ENCODE data around the gene KRTAP3-3. TPM values are rescaled to one million over a fixed set of nuclear protein-coding genes. Genes with fewer than 3 reads are reported as not detected.

The KRTAP3-3 gene
- total RNA-seq, 2 experiments from 2014 or later, result not detected

- ChIA-PET POLR2A (no interaction called here), CTCF (no interaction called here)
- H3K36me3 Mint-ChIP-seq (ENCODE audit: low read depth), result no peaks in the 10 kb centered on the region
- no peaks in the 10 kb centered on the region for H3K4me1 Mint-ChIP-seq
- DNase-seq, result no peak
- H3K27ac Mint-ChIP-seq, result no peak within 1 kb of the TSS
- H3K27me3 Mint-ChIP-seq, result peaks cover 19% of the 10 kb centered on the region
- H3K9me3 Mint-ChIP-seq, result no peaks in the 10 kb centered on the region
- no peak within 1 kb of the TSS for H3K4me3 Mint-ChIP-seq
Measured at GRCh38 chr17:40966848-40967247, 27.1 kb downstream of the KRTAP3-3 start, which contains the start of gene KRT39. Gene KRT39 (minus strand): TSS chr17:40966948. CDS start chr17:40966856, 92 bp downstream.

DNA sequence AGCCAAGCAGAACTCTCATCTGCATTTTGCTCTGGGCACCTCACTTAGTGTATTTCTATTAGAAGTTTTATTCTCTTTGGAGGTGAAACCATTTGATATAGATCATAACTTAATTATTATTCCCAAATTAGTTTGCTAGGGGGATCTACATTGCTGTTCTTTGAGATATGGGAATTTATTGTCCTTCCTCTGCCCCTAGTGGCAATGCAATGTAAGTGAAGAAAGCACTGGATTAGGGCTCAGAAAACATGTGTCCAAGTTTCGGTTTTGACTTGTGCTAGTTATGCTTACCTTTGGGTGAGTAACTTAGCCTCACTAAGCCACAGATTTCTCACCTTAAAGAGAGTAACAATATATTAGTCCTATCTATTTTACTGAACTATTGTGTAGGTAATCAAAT lies 30.1 kb downstream of the KRTAP3-3 start:
- ChIA-PET POLR2A (no interaction called here), CTCF (interaction anchor here (0.5 to 0.6 kb wide), 2 partner anchors 28 to 39 kb away, joined by 3 to 4 read pairs; no protein-coding TSS in a partner anchor)
- H3K4me1 Mint-ChIP-seq, result peaks cover 6% of the 10 kb centered on the region
- peak; percentile 13 for DNase-seq
- no peaks in the 10 kb centered on the region for H3K9me3 Mint-ChIP-seq
- H3K27ac Mint-ChIP-seq, result no peak overlapping the region
- no peaks in the 10 kb centered on the region for H3K36me3 Mint-ChIP-seq (ENCODE audit: low read depth)
- H3K27me3 Mint-ChIP-seq, result peaks cover 16% of the 10 kb centered on the region
- H3K4me3 Mint-ChIP-seq, result no peak overlapping the region

GRCh38 chr17:40962059-40962561 lies 31.9 kb downstream of the KRTAP3-3 start:
- no peak overlapping the region for H3K4me3 Mint-ChIP-seq
- no peak for DNase-seq
- POLR2A ChIA-PET, result interaction anchor here (0.6 kb wide), 1 partner anchor 22 kb away, joined by 7 read pairs; the partner anchor contains the start of gene KRT40
- H3K9me3 Mint-ChIP-seq, result no peaks in the 10 kb centered on the region
- CTCF ChIA-PET, result interaction anchor here (1.0 to 1.3 kb wide), 2 partner anchors 16 to 51 kb away, joined by 3 read pairs; no protein-coding TSS in a partner anchor
- H3K4me1 Mint-ChIP-seq, result peaks cover 6% of the 10 kb centered on the region
- H3K27ac Mint-ChIP-seq, result no peak overlapping the region
- H3K36me3 Mint-ChIP-seq (ENCODE audit: low read depth), result no peaks in the 10 kb centered on the region
- peaks cover 10% of the 10 kb centered on the region for H3K27me3 Mint-ChIP-seq

GRCh38 chr17:40961591-40961990 lies 32.4 kb downstream of the KRTAP3-3 start:
- POLR2A ChIA-PET, result no interaction called here
- H3K9me3 Mint-ChIP-seq, result no peaks in the 10 kb centered on the region
- DNase-seq, result no peak
- H3K36me3 Mint-ChIP-seq (ENCODE audit: low read depth), result no peaks in the 10 kb centered on the region
- peaks cover 6% of the 10 kb centered on the region for H3K4me1 Mint-ChIP-seq
- H3K27me3 Mint-ChIP-seq, result peaks cover 9% of the 10 kb centered on the region
- H3K4me3 Mint-ChIP-seq, result no peak overlapping the region
- no peak overlapping the region for H3K27ac Mint-ChIP-seq
- CTCF ChIA-PET, result interaction anchor here (1.0 to 1.3 kb wide), 2 partner anchors 17 to 52 kb away, joined by 3 read pairs; no protein-coding TSS in a partner anchor

DNA sequence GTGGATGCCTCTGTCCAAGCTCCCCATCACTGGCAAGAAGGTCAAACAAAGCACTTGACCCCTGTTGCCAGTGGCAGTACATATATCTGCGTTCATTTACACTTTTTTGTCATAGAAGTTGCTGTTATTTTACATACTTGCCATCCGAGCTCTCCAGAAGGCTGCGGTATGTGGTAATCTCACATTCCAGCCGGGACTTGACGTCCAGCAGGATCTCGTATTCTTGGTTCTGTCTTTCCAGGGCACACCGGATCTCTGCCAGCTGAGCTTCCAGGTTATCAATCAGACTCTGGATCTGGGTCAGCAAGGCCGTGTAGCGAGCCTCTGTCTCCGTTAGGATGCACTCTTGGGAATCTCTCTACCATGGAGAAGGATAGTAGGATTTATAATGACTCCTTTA lies 33.8 kb downstream of the KRTAP3-3 start:
- Mint-ChIP-seq H3K27ac (no peak overlapping the region), H3K4me1 (peaks cover 6% of the 10 kb centered on the region), H3K9me3 (no peaks in the 10 kb centered on the region), H3K4me3 (no peak overlapping the region), H3K36me3 (ENCODE audit: low read depth) (no peaks in the 10 kb centered on the region), H3K27me3 (peaks cover 5% of the 10 kb centered on the region)
- CTCF ChIA-PET, result no interaction called here
- DNase-seq, result no peak
- POLR2A ChIA-PET, result no interaction called here

- no peak for DNase-seq
- H3K4me3 Mint-ChIP-seq, result no peak overlapping the region
- no peaks in the 10 kb centered on the region for H3K36me3 Mint-ChIP-seq (ENCODE audit: low read depth)
- no peak overlapping the region for H3K27ac Mint-ChIP-seq
- ChIA-PET POLR2A (no interaction called here), CTCF (no interaction called here)
- peaks cover 11% of the 10 kb centered on the region for H3K27me3 Mint-ChIP-seq
- peaks cover 6% of the 10 kb centered on the region for H3K4me1 Mint-ChIP-seq
- no peaks in the 10 kb centered on the region for H3K9me3 Mint-ChIP-seq
Measured at GRCh38 chr17:40958086-40958953, 35.6 kb downstream of the KRTAP3-3 start.

DNA sequence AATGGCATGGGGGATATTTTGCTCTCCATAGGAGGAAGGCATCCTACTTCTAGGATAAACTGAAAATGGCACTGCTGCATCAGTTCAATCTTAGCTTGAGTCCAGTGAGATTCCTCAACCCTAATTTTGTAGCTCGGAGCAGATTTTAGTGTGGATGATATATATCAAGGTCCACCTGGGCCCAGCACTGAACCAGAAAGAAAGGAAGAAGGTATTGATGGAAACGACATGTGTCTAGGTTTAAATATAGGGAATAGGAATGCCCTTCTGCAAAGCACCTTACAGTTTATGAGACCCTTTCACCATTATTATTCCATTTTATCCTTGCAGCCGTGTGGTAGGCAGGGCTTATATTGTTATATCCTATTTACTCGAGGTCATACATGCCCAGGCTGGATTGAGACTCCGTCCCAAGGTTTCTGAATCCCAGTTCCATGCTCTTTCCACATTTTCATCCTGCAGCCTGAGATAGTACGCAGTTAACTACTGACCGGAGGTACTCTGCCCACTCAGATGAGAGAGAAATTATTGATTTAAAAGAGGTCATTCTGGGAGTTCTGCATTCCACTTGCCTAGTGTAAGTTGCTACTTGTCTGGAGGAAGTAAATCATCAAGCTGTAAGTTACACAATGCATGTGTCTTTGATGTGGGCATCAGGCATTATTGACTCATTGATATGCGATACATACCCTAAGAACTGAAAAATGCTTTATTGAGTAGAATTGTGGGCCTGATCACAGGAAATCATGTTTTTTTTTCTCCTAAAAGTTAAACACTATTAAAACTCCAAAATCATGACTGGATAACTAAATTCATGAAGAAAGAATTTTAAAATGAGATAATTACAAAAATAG lies 37.3 kb downstream of the KRTAP3-3 start:
- no peaks in the 10 kb centered on the region for H3K36me3 Mint-ChIP-seq (ENCODE audit: low read depth)
- ChIA-PET POLR2A (no interaction called here), CTCF (no interaction called here)
- H3K4me1 Mint-ChIP-seq, result peaks cover 6% of the 10 kb centered on the region
- H3K27ac Mint-ChIP-seq, result no peak overlapping the region
- DNase-seq, result no peak
- H3K4me3 Mint-ChIP-seq, result no peak overlapping the region
- no peaks in the 10 kb centered on the region for H3K9me3 Mint-ChIP-seq
- peaks cover 18% of the 10 kb centered on the region for H3K27me3 Mint-ChIP-seq

GRCh38 chr17:40953881-40954280 lies 40.1 kb downstream of the KRTAP3-3 start:
- POLR2A ChIA-PET, result no interaction called here

DNA sequence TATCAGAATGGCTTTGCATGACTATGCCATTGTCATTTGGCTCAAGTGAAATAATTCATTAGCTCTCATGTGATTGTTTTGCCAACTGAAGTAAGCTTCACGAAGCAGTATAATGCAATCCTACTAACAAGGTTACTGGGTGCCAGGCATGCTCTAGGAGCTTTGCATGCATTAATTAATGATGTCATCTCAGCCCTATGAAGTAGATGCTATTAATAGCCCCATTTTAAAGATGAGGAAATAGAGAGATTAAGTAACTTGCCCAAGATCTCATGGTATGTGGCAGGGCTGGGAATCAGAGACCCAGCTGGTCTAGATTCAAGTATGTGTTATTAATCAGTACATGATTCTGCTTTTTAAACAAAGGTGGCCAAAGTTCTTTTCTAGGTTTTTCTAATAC lies 41.3 kb downstream of the KRTAP3-3 start:
- no peaks in the 10 kb centered on the region for H3K9me3 Mint-ChIP-seq
- ChIA-PET CTCF (interaction anchor here (1.2 kb wide), 1 partner anchor 710 kb away, joined by 5 read pairs; no protein-coding TSS in a partner anchor), POLR2A (interaction anchor here (0.6 kb wide), 1 partner anchor 736 kb away, joined by 3 read pairs; no protein-coding TSS in a partner anchor)
- H3K4me3 Mint-ChIP-seq, result no peak overlapping the region
- H3K4me1 Mint-ChIP-seq, result no peaks in the 10 kb centered on the region
- no peak for DNase-seq
- no peaks in the 10 kb centered on the region for H3K36me3 Mint-ChIP-seq (ENCODE audit: low read depth)
- no peak overlapping the region for H3K27ac Mint-ChIP-seq
- peaks cover 48% of the 10 kb centered on the region for H3K27me3 Mint-ChIP-seq

More at GRCh38 chr17:40953881-40954280, 40.1 kb downstream of the KRTAP3-3 start:
- Mint-ChIP-seq H3K27ac (no peak overlapping the region), H3K27me3 (peaks cover 39% of the 10 kb centered on the region), H3K4me1 (no peaks in the 10 kb centered on the region), H3K9me3 (no peaks in the 10 kb centered on the region), H3K36me3 (ENCODE audit: low read depth) (no peaks in the 10 kb centered on the region), H3K4me3 (no peak overlapping the region)
- CTCF ChIA-PET, result interaction anchor here (0.7 kb wide), 1 partner anchor 89 kb away, joined by 3 read pairs; no protein-coding TSS in a partner anchor
- DNase-seq, result no peak

DNA sequence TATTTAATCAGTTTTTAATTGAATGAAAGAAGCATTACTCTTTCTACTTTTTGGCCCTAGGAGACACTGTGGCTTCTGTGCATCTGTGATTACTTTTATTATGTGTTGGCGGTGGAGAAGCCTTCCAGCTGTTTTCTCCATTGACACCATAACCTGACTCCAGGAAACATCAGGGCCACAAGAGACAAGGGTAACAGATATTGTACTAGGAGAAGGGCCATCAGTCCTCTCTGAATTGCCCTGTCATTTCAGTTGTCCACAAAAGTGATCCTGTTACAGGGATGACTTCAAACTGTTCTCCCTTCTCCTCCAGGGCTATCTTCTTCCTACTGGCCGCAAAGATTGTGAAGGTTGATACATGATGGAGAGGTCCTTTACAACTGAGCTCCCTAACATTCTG lies 41.8 kb downstream of the KRTAP3-3 start:
- H3K36me3 Mint-ChIP-seq (ENCODE audit: low read depth), result no peaks in the 10 kb centered on the region
- H3K4me1 Mint-ChIP-seq, result no peaks in the 10 kb centered on the region
- no peaks in the 10 kb centered on the region for H3K9me3 Mint-ChIP-seq
- ChIA-PET CTCF (interaction anchor here (1.2 kb wide), 1 partner anchor 711 kb away, joined by 5 read pairs; no protein-coding TSS in a partner anchor), POLR2A (no interaction called here)
- H3K4me3 Mint-ChIP-seq, result no peak overlapping the region
- H3K27me3 Mint-ChIP-seq, result peaks cover 51% of the 10 kb centered on the region
- DNase-seq, result no peak
- H3K27ac Mint-ChIP-seq, result no peak overlapping the region

- H3K27ac Mint-ChIP-seq, result no peak overlapping the region
- H3K9me3 Mint-ChIP-seq, result no peaks in the 10 kb centered on the region
- no peak for DNase-seq
- no peak overlapping the region for H3K4me3 Mint-ChIP-seq
- H3K27me3 Mint-ChIP-seq, result peaks cover 55% of the 10 kb centered on the region
- CTCF ChIA-PET, result interaction anchor here (0.6 kb wide), 1 partner anchor 524 kb away, joined by 4 read pairs; no protein-coding TSS in a partner anchor
- no peaks in the 10 kb centered on the region for H3K4me1 Mint-ChIP-seq
- H3K36me3 Mint-ChIP-seq (ENCODE audit: low read depth), result no peaks in the 10 kb centered on the region
- POLR2A ChIA-PET, result no interaction called here
Measured at GRCh38 chr17:40951011-40951622, 42.8 kb downstream of the KRTAP3-3 start.

GRCh38 chr17:40950176-40950575 lies 43.8 kb downstream of the KRTAP3-3 start:
- H3K4me3 Mint-ChIP-seq, result no peak overlapping the region
- ChIA-PET POLR2A (no interaction called here), CTCF (no interaction called here)
- no peaks in the 10 kb centered on the region for H3K9me3 Mint-ChIP-seq
- peaks cover 60% of the 10 kb centered on the region for H3K27me3 Mint-ChIP-seq
- DNase-seq, result no peak
- H3K36me3 Mint-ChIP-seq (ENCODE audit: low read depth), result no peaks in the 10 kb centered on the region
- no peak overlapping the region for H3K27ac Mint-ChIP-seq
- no peaks in the 10 kb centered on the region for H3K4me1 Mint-ChIP-seq

All from activated CD4-positive, alpha-beta T cell treated with anti-CD3 and anti-CD28 coated beads, Interleukin-2, amount 10 ng/mL, durations not matched to agents 7 days and 5 days (primary cell).